H1 (cell line): ENCODE results near the gene MID1. TPM values are rescaled to one million over a fixed set of nuclear protein-coding genes. Genes with fewer than 3 reads are reported as not detected.

ENCODE experiments used
- CTCF ChIA-PET: fragments of 300-600 bp; sonication (Branson Sonifier 250); formaldehyde crosslinking; loops from one replicate; lab custom pipeline; 2021; ENCODE audit not compliant: partially characterized antibody; lab: Charles Lee
- POLR2A ChIA-PET: fragments of 300-600 bp; sonication (Branson Sonifier 250); formaldehyde crosslinking; loops from one replicate; lab custom pipeline; 2021; ENCODE audit warnings: inconsistent platforms; ENCODE audit not compliant: partially characterized antibody; lab: Charles Lee
- DNase-seq, 2 experiments: peaks; one replicate each; pipeline versions ENCODE4 v3.0.0 to v3.0.0-alpha.2; 2010 to 2022; ENCODE audit warnings: low spot score in 2 of 2, low read depth in 1 of 2, mixed read lengths in 1 of 2
- FAIRE-seq: peaks from 2 replicates; lab custom pipeline; 2011; peaks lifted over from hg19 to GRCh38; lab: Jason Lieb, UNC
- H2AFZ ChIP-seq: 2 replicates; pipeline ENCODE4 v1.8.1; 2012; ENCODE audit warnings: low read length, inconsistent platforms
- H2AK5ac ChIP-seq: 2 replicates; pipeline ENCODE4 v1.6.1; 2013; ENCODE audit warnings: low read depth, low read length
- H2BK120ac ChIP-seq: replicated peaks from 2 replicates; pipeline ENCODE3; 2013; ENCODE audit warnings: low read depth, low read length, inconsistent platforms
- H2BK12ac ChIP-seq: 2 replicates; pipeline ENCODE4 v1.6.1; 2013; ENCODE audit warnings: low read depth, low read length
- H2BK15ac ChIP-seq: 2 replicates; pipeline ENCODE4 v1.6.1; 2013; ENCODE audit warnings: low read length
- H2BK20ac ChIP-seq: 2 replicates; pipeline ENCODE4 v1.6.1; 2013; ENCODE audit warnings: low read length
- H2BK5ac ChIP-seq: 2 replicates; pipeline ENCODE4 v1.6.1; 2013; ENCODE audit warnings: low read depth, low read length
- H3K14ac ChIP-seq: 2 replicates; pipeline ENCODE4 v1.6.1; 2013; ENCODE audit warnings: inconsistent platforms; ENCODE audit not compliant: insufficient read length
- H3K18ac ChIP-seq: 2 replicates; pipeline ENCODE4 v1.6.1; 2013; ENCODE audit warnings: low read length; ENCODE audit errors: extremely low read depth
- H3K23ac ChIP-seq: 2 replicates; pipeline ENCODE4 v1.6.1; 2013; ENCODE audit warnings: inconsistent platforms; ENCODE audit not compliant: insufficient read length
- H3K23me2 ChIP-seq: 2 replicates; pipeline ENCODE4 v1.6.1; 2013; ENCODE audit warnings: low read depth, low read length
- H3K27ac ChIP-seq: 2 replicates; pipeline ENCODE4 v1.6.1; 2011; ENCODE audit warnings: low read depth, low read length, inconsistent platforms
- H3K27me3 ChIP-seq, 4 experiments: replicated peaks in 1 of 4; 1 replicate in 1 of 4; 2 replicates in 3 of 4; pipeline versions ENCODE4 v1.6.1 to v1.8.1; 2011 to 2013; ENCODE audit warnings: low read length in 3 of 4, mild to moderate bottlenecking in 3 of 4, inconsistent platforms in 2 of 4, mixed read lengths in 2 of 4, moderate library complexity in 1 of 4; ENCODE audit not compliant: control insufficient read depth in 3 of 4, insufficient read depth in 3 of 4; ENCODE audit errors: extremely low read depth in 1 of 4
- H3K36me3 ChIP-seq, 4 experiments: 2 replicates each; pipeline versions ENCODE4 v1.6.1 to v1.8.1; 2011 to 2013; ENCODE audit warnings: mild to moderate bottlenecking in 4 of 4, low read length in 3 of 4, moderate library complexity in 2 of 4, control low read depth in 1 of 4, inconsistent platforms in 1 of 4; ENCODE audit not compliant: insufficient read depth in 4 of 4, control insufficient read depth in 2 of 4
- H3K4ac ChIP-seq: replicated peaks from 2 replicates; pipeline ENCODE3; 2013; ENCODE audit warnings: low read length, low read depth, mixed read lengths, inconsistent platforms; ENCODE audit not compliant: insufficient read length
- H3K4me1 ChIP-seq, 4 experiments: replicated peaks in 1 of 4; 1 replicate in 1 of 4; 2 replicates in 3 of 4; pipeline versions ENCODE4 v1.6.1 to v1.8.1; 2011 to 2013; ENCODE audit warnings: low read length in 3 of 4, inconsistent platforms in 2 of 4, mixed read lengths in 1 of 4; ENCODE audit not compliant: insufficient read depth in 4 of 4, control insufficient read depth in 3 of 4
- H3K4me2 ChIP-seq, 2 experiments: 2 replicates each; pipeline versions ENCODE4 v1.6.1 to v1.8.1; 2011 to 2013; ENCODE audit warnings: low read depth in 2 of 2, low read length in 2 of 2, control low read depth in 1 of 2, inconsistent platforms in 1 of 2, mild to moderate bottlenecking in 1 of 2; ENCODE audit not compliant: insufficient read depth in 1 of 2
- H3K4me3 ChIP-seq, 4 experiments: fragments of 200-600, 300-600 bp in 1 of 4; sonication (generic), shearing (Covaris generic), sonication (Bioruptor Twin) in 1 of 4; 2 replicates each; pipeline versions ENCODE4 v1.5.1 to v1.8.1; 2011 to 2016; ENCODE audit warnings: low read length in 4 of 4, low read depth in 3 of 4, control low read depth in 2 of 4, inconsistent platforms in 2 of 4, mild to moderate bottlenecking in 2 of 4, mixed read lengths in 1 of 4, moderate library complexity in 1 of 4; ENCODE audit not compliant: insufficient read depth in 2 of 4; ENCODE audit errors: extremely low read depth in 1 of 4
- H3K56ac ChIP-seq: replicated peaks from 2 replicates; pipeline ENCODE3; 2013; ENCODE audit warnings: low read depth, mild to moderate bottlenecking, mixed read lengths, low read length, inconsistent platforms; ENCODE audit not compliant: insufficient read length
- H3K79me1 ChIP-seq: 2 replicates; pipeline ENCODE4 v1.6.1; 2013; ENCODE audit warnings: low read depth, low read length, control low read depth
- H3K79me2 ChIP-seq, 2 experiments: 2 replicates each; pipeline versions ENCODE4 v1.6.1 to v1.8.1; 2012 to 2013; ENCODE audit warnings: low read length in 2 of 2, mild to moderate bottlenecking in 2 of 2, inconsistent platforms in 1 of 2; ENCODE audit not compliant: insufficient read depth in 2 of 2, control insufficient read depth in 1 of 2
- H3K9ac ChIP-seq, 4 experiments: replicated peaks in 1 of 4; 1 replicate in 1 of 4; 2 replicates in 3 of 4; pipeline versions ENCODE4 v1.6.1 to v1.8.1; 2011 to 2013; ENCODE audit warnings: low read depth in 3 of 4, low read length in 3 of 4, control low read depth in 2 of 4, mild to moderate bottlenecking in 2 of 4, moderate library complexity in 2 of 4, inconsistent platforms in 1 of 4; ENCODE audit errors: extremely low read depth in 1 of 4
- H3K9me3 ChIP-seq, 2 experiments: 2 replicates each; pipeline versions ENCODE4 v1.6.1 to v1.8.1; 2012 to 2013; ENCODE audit warnings: mild to moderate bottlenecking in 2 of 2, moderate library complexity in 2 of 2, control low read depth in 1 of 2, inconsistent platforms in 1 of 2, low read depth in 1 of 2, low read length in 1 of 2, mixed read lengths in 1 of 2; ENCODE audit not compliant: insufficient read depth in 2 of 2
- H4K20me1 ChIP-seq, 2 experiments: replicated peaks in 1 of 2; 2 replicates each; pipeline versions ENCODE3 to v1.8.1; 2011 to 2013; ENCODE audit warnings: inconsistent platforms in 2 of 2, low read length in 2 of 2, mild to moderate bottlenecking in 1 of 2; ENCODE audit not compliant: insufficient read depth in 2 of 2, control insufficient read depth in 1 of 2
- H4K5ac ChIP-seq: 2 replicates; pipeline ENCODE4 v1.6.1; 2013; ENCODE audit warnings: low read length, low read depth, mixed read lengths, inconsistent platforms; ENCODE audit not compliant: insufficient read length
- H4K8ac ChIP-seq: 2 replicates; pipeline ENCODE4 v1.8.0; 2013; ENCODE audit warnings: mild to moderate bottlenecking, moderate library complexity, low read length, inconsistent platforms; ENCODE audit not compliant: insufficient read depth; ENCODE audit errors: extremely low read depth
- H4K91ac ChIP-seq: replicated peaks from 2 replicates; pipeline ENCODE3; 2013; ENCODE audit warnings: low read length, mixed read lengths, inconsistent platforms; ENCODE audit not compliant: insufficient read length
- ASH2L ChIP-seq: fragments of 200-600, 300-600 bp; sonication (generic); IDR thresholded peaks from one replicate; pipeline ENCODE4 v1.7.1; 2017; ENCODE audit warnings: low read length
- BACH1 ChIP-seq: IDR thresholded peaks from 2 replicates; pipeline ENCODE4 v1.6.1; 2012; ENCODE audit warnings: low read length, improper control_type of control experiment
- BCL11A ChIP-seq, 2 experiments: IDR thresholded peaks; one replicate each; pipeline ENCODE4 v1.6.1; 2011; ENCODE audit warnings: low read depth in 2 of 2, low read length in 2 of 2, mild to moderate bottlenecking in 2 of 2
- BRCA1 ChIP-seq: IDR thresholded peaks from 2 replicates; pipeline ENCODE4 v1.6.1; 2012; ENCODE audit warnings: low read depth, low read length, improper control_type of control experiment
- CBX5 ChIP-seq: fragments of 300-800, 300-1000 bp; sonication (generic); IDR thresholded peaks from 2 replicates; pipeline ENCODE4 v1.7.1; 2016; ENCODE audit warnings: antibody characterized with exemption, low read length, low read depth
- CHD1 ChIP-seq: IDR thresholded peaks from 2 replicates; pipeline ENCODE4 v1.6.1; 2012; ENCODE audit warnings: low read depth, low read length, improper control_type of control experiment
- FOSL1 ChIP-seq: IDR thresholded peaks from 2 replicates; pipeline ENCODE4 v1.6.1; 2011; ENCODE audit warnings: mild to moderate bottlenecking, low read depth, low read length, moderate library complexity; ENCODE audit not compliant: insufficient read depth
- GTF2F1 ChIP-seq: IDR thresholded peaks from 2 replicates; pipeline ENCODE4 v1.6.1; 2012; ENCODE audit warnings: low read depth, low read length, improper control_type of control experiment, borderline replicate concordance
- JUN ChIP-seq: IDR thresholded peaks from 2 replicates; pipeline ENCODE4 v1.6.1; 2011; ENCODE audit warnings: low read depth, mild to moderate bottlenecking, improper control_type of control experiment, low read length
- KDM4A ChIP-seq: IDR thresholded peaks from one replicate; pipeline ENCODE4 v1.7.1; 2012; ENCODE audit warnings: low read depth, mild to moderate bottlenecking, moderate library complexity, low read length, inconsistent platforms; ENCODE audit not compliant: severe bottlenecking
- MAFK ChIP-seq: IDR thresholded peaks from 2 replicates; pipeline ENCODE4 v1.6.1; 2012; ENCODE audit warnings: low read depth, mild to moderate bottlenecking, improper control_type of control experiment, low read length
- POLR2AphosphoS5 ChIP-seq: IDR thresholded peaks from 2 replicates; pipeline ENCODE4 v1.6.1; 2011; ENCODE audit warnings: low read depth, low read length
- RBBP5 ChIP-seq: IDR thresholded peaks from 2 replicates; pipeline ENCODE4 v1.7.1; 2012; ENCODE audit warnings: low read depth, mild to moderate bottlenecking, inconsistent platforms, low read length, moderate library complexity, borderline replicate concordance
- TAF7 ChIP-seq: optimal IDR thresholded peaks from 2 replicates; pipeline ENCODE3; 2011; ENCODE audit warnings: low read depth, mild to moderate bottlenecking, inconsistent platforms, low read length, moderate library complexity, borderline replicate concordance
- TBP ChIP-seq: IDR thresholded peaks from 2 replicates; pipeline ENCODE4 v1.6.1; 2011; ENCODE audit warnings: low read depth, low read length, improper control_type of control experiment
- TCF12 ChIP-seq: IDR thresholded peaks from 2 replicates; pipeline ENCODE4 v1.6.1; 2011; ENCODE audit warnings: low read depth, mild to moderate bottlenecking, low read length
- WGBS, 2 experiments: shearing (Covaris generic) in 1 of 2; methylation state at CpG; one replicate each; pipeline versions ENCODE4 v1.1.6 to v1.1.7; 2013 to 2015; ENCODE audit warnings: low lambda C conversion rate in 2 of 2, mixed read lengths in 2 of 2, inconsistent platforms in 1 of 2, low coverage in 1 of 2, missing lambda C conversion rate in 1 of 2; ENCODE audit not compliant: insufficient replicate concordance in 2 of 2, insufficient coverage in 1 of 2, insufficient read length in 1 of 2; ENCODE audit errors: extremely low coverage in 1 of 2, missing lambda C conversion rate in 1 of 2; 5-methylcytosine and 5-hydroxymethylcytosine counted together
- polyA plus RNA-seq, 7 experiments: library from polyadenylated mRNA; depleted of rRNA in 3 of 7; stranded (reverse) in 5 of 7; unstranded in 2 of 7; fragments of >200 nt in 5 of 7; fragments of 200-250 nt in 2 of 7; gene quantifications; 1 replicate in 5 of 7; 2 replicates in 1 of 7; 4 replicates in 1 of 7; pipeline versions ENCODE4 v1.2.1 to v1.2.3, GENCODE V29; 2011 to 2013; ENCODE audit warnings: missing spikeins in 2 of 7, mixed read lengths in 2 of 7
- total RNA-seq: library from RNA; stranded (reverse); fragmentation: NEBNext Ultra II Directional; extraction: Animal tissue kit (Norgen Biotek cat#: 25700); gene quantifications from 2 replicates; pipeline ENCODE4 v1.2.1, GENCODE V29; 2021

The MID1 gene
- total and polyA plus RNA-seq, 2 of the 8 experiments (the other 6 are each of a cell fraction or from before 2014, with no cell fraction given) = 12.9 to 54.3 TPM

GRCh38 chrX:10518073-10518472, 102.3 kb downstream of the MID1 start:
- no peak overlapping the region for H3K18ac ChIP-seq
- no peaks in the 10 kb centered on the region for H3K9me3 ChIP-seq
- no peak overlapping the region for H2BK5ac ChIP-seq
- ChIA-PET POLR2A (no interaction called here), CTCF (interaction anchor here (1.3 kb wide), 1 partner anchor 80 kb away, joined by 3 read pairs; no protein-coding TSS in a partner anchor)
- H2BK120ac ChIP-seq = no peak overlapping the region
- H3K27me3 ChIP-seq = no peaks in the 10 kb centered on the region
- H3K23ac ChIP-seq = no peak overlapping the region
- H3K56ac ChIP-seq = no peak overlapping the region
- H2AK5ac ChIP-seq = no peak overlapping the region
- no peak overlapping the region for H2AFZ ChIP-seq
- DNase-seq (no peak), FAIRE-seq (no peak)
- H2BK20ac ChIP-seq = no peak overlapping the region
- peaks cover 0 to 3% (median under 1%) of the 10 kb centered on the region in 4 experiments; a peak in 2 of 7 replicates for H3K4me1 ChIP-seq
- no peak overlapping the region for H3K4me3 ChIP-seq
- no peak overlapping the region for H4K5ac ChIP-seq
- 100% methylated on average over 1 of the region's 2 CpGs; no CpG with 5 or more reads in 1 of the 2 experiments for WGBS, 2 experiments
- no peaks in the 10 kb centered on the region; a peak in 2 of 8 replicates for H3K36me3 ChIP-seq
- H2BK15ac ChIP-seq = no peak overlapping the region
- no peaks in the 10 kb centered on the region for H3K79me1 ChIP-seq
- no peak overlapping the region for H3K4me2 ChIP-seq
- H3K27ac ChIP-seq = no peak overlapping the region
- no peak overlapping the region for H3K14ac ChIP-seq
- H2BK12ac ChIP-seq = no peak overlapping the region
- H3K4ac ChIP-seq = no peak overlapping the region
- no peak overlapping the region for H4K8ac ChIP-seq
- no peaks in the 10 kb centered on the region for H3K23me2 ChIP-seq
- no peak overlapping the region for H3K9ac ChIP-seq
- H4K91ac ChIP-seq = no peak overlapping the region
- H4K20me1 ChIP-seq = no peaks in the 10 kb centered on the region
- no peaks in the 10 kb centered on the region for H3K79me2 ChIP-seq
- no peak for TF ChIP-seq TBP
- no peak for TF ChIP-seq MAFK
- TF ChIP-seq BCL11A (IDR thresholded peaks at IDR 0.05; ENCODE audit: low read depth in 2 of 2, low read length in 2 of 2) = no peak
- no peak for TF ChIP-seq GTF2F1
- no peak for TF ChIP-seq JUN
- TF ChIP-seq RBBP5 = no peak
- TF ChIP-seq CBX5 = no peak
- no peak for TF ChIP-seq TAF7
- TF ChIP-seq KDM4A = no peak
- no peak for TF ChIP-seq CHD1
- TF ChIP-seq TCF12 = no peak
- TF ChIP-seq BRCA1 = no peak
- TF ChIP-seq POLR2AphosphoS5 = no peak
- no peak for TF ChIP-seq BACH1
- no peak for TF ChIP-seq ASH2L
- no peak for TF ChIP-seq FOSL1
